B cell (primary cell): Measurements from ENCODE around the gene UBAC2. TPM values are rescaled to one million over a fixed set of nuclear protein-coding genes. Genes with fewer than 3 reads are reported as not detected.
A peak's percentile ranks its signal among the peaks of the same experiment; 100 is the strongest.

Experiments used
- ATAC-seq: fragments of 200-7000 bp; cut with Tn5 transposase; one replicate; pipeline ENCODE4 v1.10.0; 2021; ENCODE audit warnings: low read depth, mild to moderate bottlenecking, moderate number of reproducible peaks, moderate library complexity
- CTCF ChIA-PET: fragments of 350-600 bp; sonication (Branson Sonifier 250); formaldehyde crosslinking; loops from one replicate; lab custom pipeline; 2021; ENCODE audit warnings: antibody characterized with exemption, inconsistent platforms; lab: Charles Lee
- POLR2A ChIA-PET: fragments of 350-600 bp; sonication (Branson Sonifier 250); formaldehyde crosslinking; loops from one replicate; lab custom pipeline; 2021; ENCODE audit warnings: antibody characterized with exemption; lab: Charles Lee
- DNase-seq: peaks from one replicate; pipeline ENCODE4 v3.0.0; 2013
- H2AFZ ChIP-seq: 2 replicates; pipeline ENCODE4 v1.6.1; 2012; ENCODE audit warnings: mild to moderate bottlenecking, low read depth, low read length; ENCODE audit not compliant: insufficient read depth, poor library complexity, severe bottlenecking
- H3K27ac ChIP-seq, 2 donors: 1 replicate in 1 of 2; 2 replicates in 1 of 2; pipeline ENCODE4 v1.5.1; 2012 to 2013; ENCODE audit warnings: low read length in 2 of 2, mild to moderate bottlenecking in 2 of 2, moderate library complexity in 1 of 2
- H3K27me3 ChIP-seq, 4 experiments: fragments of 200-600 bp in 1 of 4; sonication (generic) in 1 of 4; replicated peaks in 1 of 4; 1 replicate in 2 of 4; 2 replicates in 2 of 4; pipeline versions ENCODE4 v1.6.1 to v1.7.0; 2013 to 2016; ENCODE audit warnings: low read length in 3 of 4, mild to moderate bottlenecking in 2 of 4, mixed read lengths in 1 of 4, moderate library complexity in 1 of 4; ENCODE audit not compliant: insufficient read depth in 4 of 4, control insufficient read depth in 3 of 4; ENCODE audit errors: control extremely low read depth in 1 of 4
- H3K36me3 ChIP-seq, 2 experiments: replicated peaks in 1 of 2; 1 replicate in 1 of 2; 2 replicates in 1 of 2; pipeline versions ENCODE4 v1.6.1 to v1.7.1; 2013; ENCODE audit warnings: low read length in 1 of 2; ENCODE audit not compliant: insufficient read depth in 2 of 2, control insufficient read depth in 1 of 2; ENCODE audit errors: control extremely low read depth in 1 of 2, extremely low read depth in 1 of 2
- H3K4me1 ChIP-seq, 2 donors: fragments of 200-600 bp in 1 of 2; sonication (generic) in 1 of 2; 1 replicate in 1 of 2; 2 replicates in 1 of 2; pipeline versions ENCODE4 v1.5.1 to v1.6.1; 2013 to 2017; ENCODE audit warnings: low read length in 2 of 2; ENCODE audit not compliant: control insufficient read depth in 2 of 2, insufficient read depth in 2 of 2
- H3K4me2 ChIP-seq: replicated peaks from 2 replicates; pipeline ENCODE3; 2012; ENCODE audit warnings: mild to moderate bottlenecking, low read depth, low read length; ENCODE audit not compliant: poor library complexity, severe bottlenecking
- H3K4me3 ChIP-seq, 5 experiments: fragments of 200-600 bp in 1 of 5; sonication (generic) in 1 of 5; 1 replicate in 3 of 5; 2 replicates in 2 of 5; pipeline versions ENCODE4 v1.5.1 to v1.7.0; 2011 to 2016; ENCODE audit warnings: low read length in 4 of 5, mild to moderate bottlenecking in 4 of 5, low read depth in 2 of 5, control low read depth in 1 of 5, moderate library complexity in 1 of 5; ENCODE audit not compliant: insufficient read depth in 1 of 5; ENCODE audit errors: control extremely low read depth in 1 of 5, extremely low read depth in 1 of 5
- H3K79me2 ChIP-seq: fragments of 200-600 bp; sonication (generic); one replicate; pipeline ENCODE4 v1.6.0; 2016; ENCODE audit warnings: low read length; ENCODE audit not compliant: control insufficient read depth, insufficient read depth
- H3K9ac ChIP-seq: fragments of 200-600 bp; sonication (generic); 2 replicates; pipeline ENCODE4 v1.6.1; 2017; ENCODE audit warnings: mild to moderate bottlenecking, low read length, moderate library complexity
- H3K9me3 ChIP-seq, 3 donors: one replicate each; pipeline versions ENCODE4 v1.6.1 to v1.7.1; 2013; ENCODE audit warnings: low read length in 2 of 3; ENCODE audit not compliant: control insufficient read depth in 2 of 3, insufficient read depth in 1 of 3; ENCODE audit errors: control extremely low read depth in 1 of 3
- H4K20me1 ChIP-seq: 2 replicates; pipeline ENCODE4 v1.6.0; 2012; ENCODE audit warnings: mild to moderate bottlenecking, low read length; ENCODE audit not compliant: insufficient read depth, control insufficient read depth, poor library complexity, severe bottlenecking
- H3K27ac Mint-ChIP-seq: one replicate; pipeline ENCODE4 v1.8.0; 2021; ENCODE audit warnings: mixed read lengths
- H3K27me3 Mint-ChIP-seq: one replicate; pipeline ENCODE4 v1.8.0; 2021; ENCODE audit warnings: mixed read lengths
- H3K4me1 Mint-ChIP-seq: one replicate; pipeline ENCODE4 v1.8.0; 2021; ENCODE audit warnings: mixed read lengths
- H3K4me3 Mint-ChIP-seq: one replicate; pipeline ENCODE4 v1.8.0; 2021; ENCODE audit warnings: mixed read lengths
- H3K9me3 Mint-ChIP-seq: one replicate; pipeline ENCODE4 v1.8.0; 2022; ENCODE audit warnings: mixed read lengths; ENCODE audit not compliant: insufficient read depth
- EZH2 ChIP-seq: IDR thresholded peaks from 2 replicates; pipeline ENCODE4 v1.6.1; 2012; ENCODE audit warnings: borderline replicate concordance, low read depth, mild to moderate bottlenecking, moderate library complexity, low read length; ENCODE audit not compliant: insufficient read depth, poor library complexity, severe bottlenecking
- WGBS: methylation state at CpG from one replicate; pipeline ENCODE4 v1.1.5; 2013; ENCODE audit warnings: missing lambda C conversion rate; ENCODE audit not compliant: insufficient coverage; 5-methylcytosine and 5-hydroxymethylcytosine counted together
- intact Hi-C: fragments of 100-400 bp; cut with micrococcal nuclease; formaldehyde crosslinking; loops from one replicate; pipeline ENCODE4 v1.10.0; 2022
- polyA plus RNA-seq: library from polyadenylated mRNA; depleted of rRNA; stranded (reverse); fragments of >200 nt; gene quantifications from 2 replicates; pipeline ENCODE4 v1.2.3, GENCODE V29; 2012
- total RNA-seq, 2 donors: library from RNA; stranded (reverse); fragments of 120-200 nt in 1 of 2; gene quantifications; 1 replicate in 1 of 2; 2 replicates in 1 of 2; pipeline versions ENCODE4 v1.2.3 to v1.2.4, GENCODE V29; 2013 to 2022
- TF ChIP-seq, protein P1 (sequence below): fragments of 200-600 bp; IDR thresholded peaks from one replicate; pipeline ENCODE4 v1.8.0; 2022; ENCODE audit warnings: antibody characterized with exemption, mild to moderate bottlenecking

Gene UBAC2
- total and polyA plus RNA-seq, 2 donors (not counting 1 experiment from before 2014, with no cell fraction given): 56.3 to 60.8 TPM

GRCh38 chr13:99334221-99334620 is 133.6 kb downstream of the UBAC2 start:
- no peaks in the 10 kb centered on the region for H3K27me3 Mint-ChIP-seq
- no peaks in the 10 kb centered on the region for H4K20me1 ChIP-seq
- no peak overlapping the region for H3K27ac ChIP-seq
- no peaks in the 10 kb centered on the region for H3K27me3 ChIP-seq
- H3K79me2 ChIP-seq: peaks cover 23% of the 10 kb centered on the region
- H3K4me3 ChIP-seq: no peak overlapping the region
- no peak overlapping the region for H3K27ac Mint-ChIP-seq
- H3K4me1 ChIP-seq: peaks cover 16 to 27% of the 10 kb centered on the region in 2 donors
- H3K9me3 ChIP-seq: no peaks in the 10 kb centered on the region
- peaks cover 8 to 16% of the 10 kb centered on the region in 2 experiments for H3K36me3 ChIP-seq
- ChIA-PET CTCF (interaction anchor here (0.6 to 3.2 kb wide), 9 partner anchors 12 to 171 kb away, joined by 3 to 23 read pairs (median 9); no protein-coding TSS in a partner anchor), POLR2A (interaction anchor here (1.7 kb wide), 1 partner anchor 14 kb away, joined by 4 read pairs; no protein-coding TSS in a partner anchor)
- no peak for ATAC-seq
- WGBS: no CpG with 5 or more reads among the region's 3 CpGs
- peaks cover 55% of the 10 kb centered on the region for H3K4me1 Mint-ChIP-seq
- H2AFZ ChIP-seq: no peak overlapping the region
- no peak for TF ChIP-seq EZH2
- TF ChIP-seq, protein P1, sequence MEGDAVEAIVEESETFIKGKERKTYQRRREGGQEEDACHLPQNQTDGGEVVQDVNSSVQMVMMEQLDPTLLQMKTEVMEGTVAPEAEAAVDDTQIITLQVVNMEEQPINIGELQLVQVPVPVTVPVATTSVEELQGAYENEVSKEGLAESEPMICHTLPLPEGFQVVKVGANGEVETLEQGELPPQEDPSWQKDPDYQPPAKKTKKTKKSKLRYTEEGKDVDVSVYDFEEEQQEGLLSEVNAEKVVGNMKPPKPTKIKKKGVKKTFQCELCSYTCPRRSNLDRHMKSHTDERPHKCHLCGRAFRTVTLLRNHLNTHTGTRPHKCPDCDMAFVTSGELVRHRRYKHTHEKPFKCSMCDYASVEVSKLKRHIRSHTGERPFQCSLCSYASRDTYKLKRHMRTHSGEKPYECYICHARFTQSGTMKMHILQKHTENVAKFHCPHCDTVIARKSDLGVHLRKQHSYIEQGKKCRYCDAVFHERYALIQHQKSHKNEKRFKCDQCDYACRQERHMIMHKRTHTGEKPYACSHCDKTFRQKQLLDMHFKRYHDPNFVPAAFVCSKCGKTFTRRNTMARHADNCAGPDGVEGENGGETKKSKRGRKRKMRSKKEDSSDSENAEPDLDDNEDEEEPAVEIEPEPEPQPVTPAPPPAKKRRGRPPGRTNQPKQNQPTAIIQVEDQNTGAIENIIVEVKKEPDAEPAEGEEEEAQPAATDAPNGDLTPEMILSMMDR: no peak
- H3K9me3 Mint-ChIP-seq: no peaks in the 10 kb centered on the region
- H3K4me3 Mint-ChIP-seq: no peak overlapping the region
- intact Hi-C loops: loop anchor here (2.0 kb wide), 1 partner anchor 15 kb away; no protein-coding TSS in a partner anchor
- H3K4me2 ChIP-seq: no peak overlapping the region
- H3K9ac ChIP-seq: no peak overlapping the region
- DNase-seq: no peak

DNA sequence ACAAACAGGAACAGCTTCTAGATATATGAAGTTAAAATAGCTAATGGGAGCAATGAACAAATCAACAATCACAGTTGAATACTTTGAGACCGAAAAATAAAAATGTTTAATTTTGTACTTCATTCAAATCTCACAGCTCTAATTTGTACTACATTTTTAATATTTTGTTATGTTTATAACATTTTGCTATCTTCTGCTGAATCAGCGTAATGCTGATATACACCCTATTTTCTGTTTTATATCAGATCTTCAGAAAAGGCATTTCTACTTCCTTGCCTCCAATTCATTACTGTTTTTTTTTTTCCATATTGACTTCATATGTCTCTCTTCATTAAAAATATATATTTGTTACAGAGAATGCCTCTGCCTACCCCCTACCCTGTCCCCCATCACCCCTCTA is 134.4 kb downstream of the UBAC2 start:
- Mint-ChIP-seq H3K27ac (peak overlapping the region; percentile 75), H3K27me3 (no peaks in the 10 kb centered on the region), H3K9me3 (no peaks in the 10 kb centered on the region), H3K4me1 (peaks cover 55% of the 10 kb centered on the region), H3K4me3 (peak overlapping the region; percentile 6)
- peaks cover 18% of the 10 kb centered on the region for H3K79me2 ChIP-seq
- no peak overlapping the region for H3K9ac ChIP-seq
- H3K4me3 ChIP-seq: no peak overlapping the region
- peak overlapping the region; percentile 16 for H3K4me2 ChIP-seq
- WGBS: no CpG with 5 or more reads among the region's 2 CpGs
- no peak for DNase-seq
- no peaks in the 10 kb centered on the region for H4K20me1 ChIP-seq
- no peaks in the 10 kb centered on the region for H3K9me3 ChIP-seq
- ChIA-PET CTCF (interaction anchor here (0.7 to 3.2 kb wide), 17 partner anchors 10 to 101 kb away, joined by 3 to 23 read pairs (median 5); no protein-coding TSS in a partner anchor), POLR2A (interaction anchor here (0.5 to 1.8 kb wide), 5 partner anchors 14 to 91 kb away, joined by 4 to 11 read pairs (median 4); no protein-coding TSS in a partner anchor)
- intact Hi-C loops: loop anchor here (1.0 to 2.0 kb wide), 4 partner anchors 13 to 40 kb away; partner anchors contain the start of gene GPR183
- ATAC-seq: no peak
- peaks cover 3 to 12% of the 10 kb centered on the region in 2 experiments for H3K36me3 ChIP-seq
- TF ChIP-seq, protein P1: no peak
- TF ChIP-seq EZH2: no peak
- peaks cover 16 to 27% of the 10 kb centered on the region in 2 donors for H3K4me1 ChIP-seq
- H2AFZ ChIP-seq: no peak overlapping the region
- no peaks in the 10 kb centered on the region for H3K27me3 ChIP-seq
- peak overlapping the region in 1 of 2 donors; percentile 45 for H3K27ac ChIP-seq
